Vagina (tissue), 2 donors: Measurements from ENCODE around the gene NTRK3.

ENCODE experiments used
- POLR2A ChIP-seq, 2 donors: fragments of 450-650 bp; IDR thresholded peaks; one replicate each; pipeline ENCODE4 v1.6.1; 2017; ENCODE audit warnings: antibody characterized with exemption in 2 of 2, mild to moderate bottlenecking in 2 of 2, moderate library complexity in 2 of 2
- TF ChIP-seq, protein P1 (sequence below), 3 experiments: fragments of 450-650 bp in 2 of 3; fragments of 200-600 bp in 1 of 3; sonication (generic) in 1 of 3; IDR thresholded peaks; one replicate each; pipeline ENCODE4 v1.5.1; 2017 to 2019; ENCODE audit warnings: antibody characterized with exemption in 3 of 3, mild to moderate bottlenecking in 2 of 3, moderate library complexity in 2 of 3

- TF ChIP-seq, protein P1, sequence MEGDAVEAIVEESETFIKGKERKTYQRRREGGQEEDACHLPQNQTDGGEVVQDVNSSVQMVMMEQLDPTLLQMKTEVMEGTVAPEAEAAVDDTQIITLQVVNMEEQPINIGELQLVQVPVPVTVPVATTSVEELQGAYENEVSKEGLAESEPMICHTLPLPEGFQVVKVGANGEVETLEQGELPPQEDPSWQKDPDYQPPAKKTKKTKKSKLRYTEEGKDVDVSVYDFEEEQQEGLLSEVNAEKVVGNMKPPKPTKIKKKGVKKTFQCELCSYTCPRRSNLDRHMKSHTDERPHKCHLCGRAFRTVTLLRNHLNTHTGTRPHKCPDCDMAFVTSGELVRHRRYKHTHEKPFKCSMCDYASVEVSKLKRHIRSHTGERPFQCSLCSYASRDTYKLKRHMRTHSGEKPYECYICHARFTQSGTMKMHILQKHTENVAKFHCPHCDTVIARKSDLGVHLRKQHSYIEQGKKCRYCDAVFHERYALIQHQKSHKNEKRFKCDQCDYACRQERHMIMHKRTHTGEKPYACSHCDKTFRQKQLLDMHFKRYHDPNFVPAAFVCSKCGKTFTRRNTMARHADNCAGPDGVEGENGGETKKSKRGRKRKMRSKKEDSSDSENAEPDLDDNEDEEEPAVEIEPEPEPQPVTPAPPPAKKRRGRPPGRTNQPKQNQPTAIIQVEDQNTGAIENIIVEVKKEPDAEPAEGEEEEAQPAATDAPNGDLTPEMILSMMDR (IDR thresholded peaks at IDR 0.05), result no peak
- TF ChIP-seq POLR2A (IDR thresholded peaks at IDR 0.05), result no peak
Measured at GRCh38 chr15:88017753-88018152, 238.8 kb downstream of the NTRK3 start.
